ENCODE measurements around the gene KCTD21.

- TF ChIP-seq CTCF (conservative IDR thresholded peaks at IDR 0.05; ENCODE audit: low read length), result no peak
- TF ChIP-seq EZH2phosphoT487 (IDR thresholded peaks at IDR 0.05; ENCODE audit: borderline replicate concordance), result no peak
Measured at GRCh38 chr11:78209478-78209877, 21.1 kb upstream of the KCTD21 start.

All from Loucy (cell line).